Activated B cell treated with CpG ODN at 0.5 μM for 24 hours (primary cell): ENCODE measurements around the gene ARHGAP6. TPM values are rescaled to one million over a fixed set of nuclear protein-coding genes. Genes with fewer than 3 reads are reported as not detected.

Experiments
- ATAC-seq: fragments of 200-7000 bp; cut with Tn5 transposase; one replicate; pipeline ENCODE4 v1.10.0; 2021; ENCODE audit warnings: low read depth, mild to moderate bottlenecking, moderate library complexity
- CTCF ChIA-PET: fragments of 350-600 bp; sonication (Branson Sonifier 250); formaldehyde crosslinking; loops from one replicate; lab custom pipeline; 2021; ENCODE audit warnings: antibody characterized with exemption; lab: Charles Lee
- POLR2A ChIA-PET: fragments of 350-600 bp; sonication (Branson Sonifier 250); formaldehyde crosslinking; loops from one replicate; lab custom pipeline; 2021; ENCODE audit warnings: antibody characterized with exemption; lab: Charles Lee
- DNase-seq: peaks from one replicate; pipeline ENCODE4 v3.0.0; 2022
- H3K27ac Mint-ChIP-seq: one replicate; pipeline ENCODE4 v1.8.0; 2020; ENCODE audit warnings: mixed read lengths
- H3K27me3 Mint-ChIP-seq: one replicate; pipeline ENCODE4 v1.8.0; 2021; ENCODE audit warnings: mixed read lengths
- H3K36me3 Mint-ChIP-seq: one replicate; pipeline ENCODE4 v1.8.0; 2021; ENCODE audit warnings: low read depth, mixed read lengths
- H3K4me1 Mint-ChIP-seq: one replicate; pipeline ENCODE4 v1.8.0; 2021; ENCODE audit warnings: mixed read lengths
- H3K4me3 Mint-ChIP-seq: one replicate; pipeline ENCODE4 v1.8.0; 2020; ENCODE audit warnings: mild to moderate bottlenecking, mixed read lengths
- H3K9me3 Mint-ChIP-seq: one replicate; pipeline ENCODE4 v1.8.0; 2020; ENCODE audit warnings: mixed read lengths
- CTCF ChIP-seq: fragments of 200-600 bp; IDR thresholded peaks from one replicate; pipeline ENCODE4 v1.8.0; 2022; ENCODE audit warnings: antibody characterized with exemption, mild to moderate bottlenecking
- intact Hi-C: fragments of 100-400 bp; cut with micrococcal nuclease; formaldehyde crosslinking; loops from one replicate; pipeline ENCODE4 v1.15.1; 2024
- total RNA-seq: library from RNA; stranded (reverse); gene quantifications from 2 replicates; pipeline ENCODE4 v1.2.3, GENCODE V29; 2022

Gene ARHGAP6
- total RNA-seq, 1 donor from 2014 or later = 0.42 TPM

GRCh38 chrX:11089802-11090201 is 575.9 kb downstream of the ARHGAP6 start:
- POLR2A ChIA-PET = no interaction called here

More at GRCh38 chrX:11089802-11090201, 575.9 kb downstream of the ARHGAP6 start:
- intact Hi-C loops = no loop called here
- CTCF ChIA-PET = no interaction called here
- Mint-ChIP-seq H3K36me3 (peaks cover 2% of the 10 kb centered on the region), H3K4me1 (no peaks in the 10 kb centered on the region), H3K27me3 (no peaks in the 10 kb centered on the region), H3K4me3 (no peak overlapping the region), H3K27ac (no peak overlapping the region), H3K9me3 (peaks cover 12% of the 10 kb centered on the region)
- no peak for ATAC-seq
- no peak for TF ChIP-seq CTCF
- DNase-seq = no peak

Other genes starting within 250 kb of the ARHGAP6 start
- 57.6 and 58.9 TPM in 2 replicates for gene MSL3, start 92.3 kb upstream of the ARHGAP6 start, total RNA-seq